Stimulated activated CD8-positive, alpha-beta memory T cell treated with anti-CD3 and anti-CD28 coated beads, Interleukin-4, amount 100 ng/mL, for 4 hours (primary cell): ENCODE measurements around the gene TMEM190.
"Not testable (repeated sequence)": the region's sequence is repeated elsewhere in the genome, so short reads cannot be mapped to it uniquely, and the experiment has no call there.

Experiments used
- DNase-seq, 2 donors: peaks; one replicate each; pipeline ENCODE4 v3.0.0-alpha.2; 2020; ENCODE audit warnings: low read depth in 2 of 2, low spot score in 1 of 2

TMEM190 gene

DNA sequence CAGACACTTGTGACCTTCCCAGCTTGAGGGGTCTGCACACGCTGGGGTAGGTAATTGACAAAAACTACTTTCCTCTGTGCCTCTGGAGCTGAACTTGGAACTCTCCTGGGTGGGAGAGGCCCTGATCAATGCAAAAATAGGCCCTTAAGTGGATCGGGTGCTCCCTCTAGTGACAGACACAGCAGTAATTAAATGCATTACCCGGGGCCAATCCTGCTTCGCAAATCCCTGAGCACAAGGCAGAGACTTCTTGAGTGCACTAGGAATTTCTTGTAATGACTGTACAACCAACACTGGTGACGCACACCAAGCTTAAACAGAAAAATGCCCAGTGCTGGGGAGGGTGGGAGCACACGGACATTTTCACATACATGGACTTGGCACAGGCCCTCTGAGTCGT, 41.6 kb downstream of the TMEM190 start:
- no peak for DNase-seq

DNA sequence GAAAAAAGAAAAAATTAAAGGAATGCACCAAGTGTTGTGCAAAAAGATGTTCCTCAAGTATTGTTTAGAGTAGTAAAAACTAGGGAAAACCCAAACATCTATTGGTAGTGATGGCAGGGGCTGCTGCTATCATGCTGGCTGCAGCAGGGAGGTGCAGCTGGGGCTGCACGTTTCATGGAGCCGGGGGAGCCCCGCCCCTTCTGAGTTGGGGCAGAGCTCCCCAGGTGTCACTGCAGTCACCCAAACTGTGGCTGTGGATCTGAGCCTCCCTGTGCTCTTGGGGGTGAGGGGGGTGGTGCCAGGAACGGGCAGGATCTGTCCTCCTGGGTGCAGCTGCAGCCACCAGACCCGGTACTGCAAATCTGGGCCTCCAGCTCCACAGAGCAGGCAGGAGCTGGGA, 42.5 kb downstream of the TMEM190 start:
- no peak for DNase-seq

DNA sequence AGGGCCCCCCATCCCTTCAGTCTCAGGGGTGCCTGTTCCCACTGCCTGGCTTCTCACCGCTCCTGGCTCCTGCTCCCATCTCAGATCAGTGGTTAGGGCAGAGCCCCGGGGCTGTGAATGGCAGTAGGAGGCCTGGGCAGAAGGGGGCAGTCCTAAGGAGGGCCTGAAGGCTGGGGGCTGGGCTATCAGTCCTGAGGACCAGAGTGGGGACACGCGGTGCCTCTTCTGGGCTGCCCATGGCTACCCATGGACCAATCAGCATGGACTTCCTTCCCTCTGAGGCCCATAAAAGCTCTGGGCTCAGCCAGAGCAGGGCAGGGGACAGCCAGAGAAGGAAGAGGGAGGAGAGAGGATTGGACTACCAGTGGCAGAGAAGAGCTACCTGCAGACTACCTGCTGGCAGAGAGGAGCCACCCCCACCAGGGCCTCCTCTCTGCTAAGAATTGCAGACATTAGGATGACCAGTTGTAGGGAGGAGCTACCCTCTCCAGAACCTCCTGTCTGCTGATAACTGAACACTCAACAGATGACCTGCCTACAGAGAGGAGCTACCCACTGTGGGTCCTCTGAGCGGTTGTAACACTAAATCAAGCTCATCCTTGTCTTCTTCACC, 43.1 kb downstream of the TMEM190 start:
- DNase-seq, result no peak

DNA sequence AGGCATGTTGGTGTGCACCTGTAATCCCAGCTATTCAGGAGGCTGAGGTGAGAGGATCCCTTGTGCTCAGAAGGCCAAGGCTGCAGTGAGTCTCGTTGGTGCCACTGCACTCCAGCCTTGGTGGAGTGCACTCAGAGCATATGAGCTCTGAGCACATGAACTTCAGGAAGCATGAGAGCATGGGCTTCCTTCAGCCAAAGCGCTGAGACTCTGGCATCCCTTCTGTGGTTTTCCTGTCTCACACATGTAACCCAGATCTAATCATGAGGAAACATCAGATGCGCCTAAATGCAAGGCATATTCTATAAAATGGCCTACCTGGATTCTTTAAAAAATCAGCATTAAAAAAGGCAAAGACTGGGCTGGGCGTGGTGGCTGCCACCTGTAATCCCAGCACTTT, 44.7 kb downstream of the TMEM190 start:
- DNase-seq, result not testable (repeated sequence)

DNA sequence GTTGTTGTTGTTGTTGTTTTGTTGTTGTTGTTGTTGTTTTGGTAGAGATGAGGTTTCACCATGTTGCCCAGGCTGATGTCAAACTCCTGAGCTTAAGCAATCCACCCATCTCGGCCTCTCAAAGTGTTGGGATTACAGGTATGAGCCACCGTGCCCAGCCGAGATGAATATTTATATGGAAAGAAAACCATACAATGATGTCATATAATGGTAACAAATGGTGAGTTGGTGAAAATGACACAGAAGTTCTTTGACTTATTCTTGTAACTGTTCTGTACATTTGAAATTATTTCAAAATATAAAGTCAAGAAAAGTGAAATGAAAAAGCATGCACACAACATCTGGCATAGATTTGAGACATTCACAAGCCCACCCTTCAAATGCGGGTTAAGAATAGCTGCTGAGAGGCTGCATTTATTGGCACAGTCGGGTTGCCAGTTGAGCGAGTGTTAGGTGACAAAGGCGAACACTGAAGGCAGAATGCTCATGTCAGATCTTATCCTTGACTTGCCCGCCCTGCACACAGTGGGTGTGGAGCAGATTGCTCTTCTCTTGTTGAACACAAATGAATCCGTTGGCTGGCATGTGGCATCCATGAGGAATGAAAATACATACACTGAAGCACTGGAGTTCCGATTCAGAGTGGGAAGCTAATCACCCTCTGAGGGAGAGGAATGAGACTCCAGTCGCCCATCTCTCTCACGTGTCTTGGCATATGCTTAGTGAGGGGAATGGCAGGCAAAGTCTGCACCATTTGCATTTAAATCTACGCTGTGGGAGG, 46.8 kb downstream of the TMEM190 start:
- no peak for DNase-seq

DNA sequence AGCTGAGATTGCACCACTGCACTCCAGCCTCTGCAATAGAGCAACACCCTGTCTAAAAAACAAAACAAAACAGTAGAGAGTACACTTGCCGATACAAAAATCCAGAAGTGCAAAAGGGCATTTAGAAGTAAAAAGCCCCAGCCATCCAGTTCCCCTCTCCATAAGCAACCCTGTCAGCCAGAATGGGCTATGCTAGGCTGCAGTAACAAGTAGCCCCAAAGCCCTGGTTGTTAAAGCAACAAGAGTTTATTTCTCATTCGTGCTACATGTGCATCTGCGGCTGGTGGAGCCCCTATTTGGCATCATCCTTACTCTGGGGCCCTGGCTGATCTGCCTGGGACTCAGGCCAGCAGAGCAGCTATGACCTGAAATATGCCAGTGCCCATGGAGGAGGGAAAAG, 47.9 kb downstream of the TMEM190 start:
- no peak for DNase-seq

DNA sequence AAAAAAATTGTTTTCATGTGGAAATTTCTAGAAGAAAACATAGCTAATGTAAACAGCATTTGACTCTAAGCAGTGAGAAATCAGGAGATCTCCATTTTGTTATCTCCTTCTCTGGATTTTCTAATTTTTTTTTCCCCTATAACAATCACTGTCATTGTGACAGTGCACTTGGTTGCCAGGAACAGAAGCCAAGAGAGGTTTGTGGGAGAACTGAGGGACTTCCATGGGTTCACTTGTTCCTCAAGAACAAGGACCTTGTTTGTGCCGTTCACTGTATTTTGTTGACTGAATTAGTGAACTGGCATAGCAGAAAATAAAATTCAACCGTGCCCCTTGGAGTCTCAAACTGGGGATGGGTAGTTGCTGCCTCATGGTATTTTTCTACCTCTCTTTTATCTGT, 49.4 kb downstream of the TMEM190 start:
- DNase-seq, result no peak
